GM12878 (cell line): ENCODE data around the gene GUCA1A.

Experiments
- ATF3 ChIP-seq: IDR thresholded peaks from 2 replicates; pipeline ENCODE4 v1.6.1; 2011; ENCODE audit warnings: low read depth, mild to moderate bottlenecking, low read length, moderate library complexity, borderline replicate concordance; ENCODE audit errors: extremely low read depth
- CTCF ChIP-seq, 3 experiments: IDR thresholded peaks in 2 of 3; conservative IDR thresholded peaks in 1 of 3; 2 replicates each; pipeline ENCODE4 v1.5.1; 2011; ENCODE audit warnings: low read depth in 3 of 3, low read length in 3 of 3, mild to moderate bottlenecking in 3 of 3, control low read depth in 2 of 3, moderate library complexity in 2 of 3, inconsistent platforms in 1 of 3, mixed read lengths in 1 of 3; ENCODE audit not compliant: control insufficient read depth in 2 of 3, insufficient read depth in 1 of 3; ENCODE audit errors: extremely low read depth in 1 of 3
- HCFC1 ChIP-seq: fragments of 150-350 bp; IDR thresholded peaks from 2 replicates; pipeline ENCODE4 v1.6.1; 2014; ENCODE audit warnings: low read length
- POLR2A ChIP-seq: IDR thresholded peaks from 2 replicates; pipeline ENCODE4 v1.6.1; 2011; ENCODE audit warnings: low read depth, mild to moderate bottlenecking, low read length
- SMC3 ChIP-seq: IDR thresholded peaks from 2 replicates; pipeline ENCODE4 v1.6.1; 2011; ENCODE audit warnings: low read length, improper control_type of control experiment, borderline replicate concordance
- SREBF2 ChIP-seq: IDR thresholded peaks from 2 replicates; pipeline ENCODE4 v1.6.1; 2012; ENCODE audit warnings: mild to moderate bottlenecking, low read length

- TF ChIP-seq ATF3 (no peak), HCFC1 (no peak), POLR2A (no peak), CTCF (IDR thresholded peaks at IDR 0.05 in 2 of 3, conservative IDR thresholded peaks at IDR 0.05 in 1 of 3; ENCODE audit: control insufficient read depth in 2 of 3, extremely low read depth in 1 of 3, insufficient read depth in 1 of 3, low read depth in 3 of 3, low read length in 3 of 3) (no peak), SREBF2 (no peak), SMC3 (no peak)
These were observed 37.4 kb upstream of the GUCA1A start for GRCh38 chr6:42135722-42136121.
